ENCODE measurements around the gene HUNK.

DNA sequence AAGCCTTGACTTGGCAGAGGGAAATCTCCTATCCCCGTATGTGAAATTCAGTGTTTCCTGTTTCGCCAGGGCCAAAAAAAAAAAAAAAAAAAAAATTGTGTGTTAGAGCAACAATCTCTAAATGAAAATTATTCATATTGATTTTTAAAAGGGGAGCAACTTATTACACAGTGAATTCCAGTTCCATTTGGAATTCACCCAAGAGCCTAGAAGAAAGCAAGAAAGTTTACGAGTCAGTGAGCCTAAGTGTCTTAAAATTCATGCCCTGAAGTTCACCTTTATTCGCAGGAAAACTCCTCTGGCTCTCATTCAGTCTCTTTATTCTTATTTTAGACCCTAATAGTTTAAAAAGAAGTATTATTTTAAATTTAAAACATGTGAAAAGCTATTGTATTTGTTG lies 42.1 kb upstream of the HUNK start:
- TF ChIP-seq, protein P1, sequence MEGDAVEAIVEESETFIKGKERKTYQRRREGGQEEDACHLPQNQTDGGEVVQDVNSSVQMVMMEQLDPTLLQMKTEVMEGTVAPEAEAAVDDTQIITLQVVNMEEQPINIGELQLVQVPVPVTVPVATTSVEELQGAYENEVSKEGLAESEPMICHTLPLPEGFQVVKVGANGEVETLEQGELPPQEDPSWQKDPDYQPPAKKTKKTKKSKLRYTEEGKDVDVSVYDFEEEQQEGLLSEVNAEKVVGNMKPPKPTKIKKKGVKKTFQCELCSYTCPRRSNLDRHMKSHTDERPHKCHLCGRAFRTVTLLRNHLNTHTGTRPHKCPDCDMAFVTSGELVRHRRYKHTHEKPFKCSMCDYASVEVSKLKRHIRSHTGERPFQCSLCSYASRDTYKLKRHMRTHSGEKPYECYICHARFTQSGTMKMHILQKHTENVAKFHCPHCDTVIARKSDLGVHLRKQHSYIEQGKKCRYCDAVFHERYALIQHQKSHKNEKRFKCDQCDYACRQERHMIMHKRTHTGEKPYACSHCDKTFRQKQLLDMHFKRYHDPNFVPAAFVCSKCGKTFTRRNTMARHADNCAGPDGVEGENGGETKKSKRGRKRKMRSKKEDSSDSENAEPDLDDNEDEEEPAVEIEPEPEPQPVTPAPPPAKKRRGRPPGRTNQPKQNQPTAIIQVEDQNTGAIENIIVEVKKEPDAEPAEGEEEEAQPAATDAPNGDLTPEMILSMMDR (IDR thresholded peaks at IDR 0.05) = no peak
- TF ChIP-seq EP300 (IDR thresholded peaks at IDR 0.05) = no peak

All from suprapubic skin (tissue), 3 donors.